ENCODE results near the gene CFDP1. TPM values are rescaled to one million over a fixed set of nuclear protein-coding genes. Genes with fewer than 3 reads are reported as not detected.

Gene CFDP1
- total RNA-seq, 6 experiments from 2014 or later: 23.9 to 43.3 (median 36.0) TPM

DNA sequence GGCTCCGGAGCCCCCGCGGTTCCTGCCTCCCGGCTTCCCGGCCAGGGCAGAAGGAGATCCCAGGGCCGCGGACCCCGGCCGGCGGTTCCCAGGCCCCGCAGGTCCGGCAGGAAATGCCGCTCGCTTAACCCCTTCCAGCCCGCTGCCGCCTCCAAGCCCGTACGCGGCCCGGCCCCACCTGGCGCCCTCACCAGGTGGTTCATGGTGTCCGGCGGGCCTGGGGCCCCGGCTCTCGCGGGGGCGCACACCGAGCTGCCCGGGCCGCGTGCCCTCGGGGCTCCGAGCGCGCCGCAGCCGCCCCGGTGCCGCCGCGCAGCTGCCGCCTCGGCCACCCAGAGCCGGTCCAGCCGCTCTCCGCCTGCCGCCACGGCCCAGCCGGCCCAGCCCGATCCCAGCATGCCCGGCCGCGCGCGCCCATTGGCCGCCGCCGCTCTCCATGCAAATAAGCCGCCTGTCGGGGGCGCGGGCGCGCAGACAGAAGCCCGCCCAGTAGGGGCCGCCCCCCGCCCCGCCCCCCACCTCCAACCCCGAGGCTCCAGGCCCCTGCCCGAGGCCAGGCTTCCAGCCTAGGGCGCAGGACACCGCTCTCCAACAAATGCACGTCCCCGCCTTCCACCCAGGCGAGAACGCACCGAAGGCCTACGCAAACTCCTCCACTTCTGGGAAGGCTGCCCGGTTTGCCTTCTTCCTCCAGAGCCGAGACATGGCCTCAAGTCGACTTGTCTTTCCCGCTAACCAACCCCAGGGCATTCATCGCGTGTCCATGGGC is 181.8 kb downstream of the CFDP1 start, which contains the start of gene BCAR1:
Gene BCAR1 (minus strand): TSS at position 345 of the 769 bp plus-strand sequence. CDS start 142 bp downstream, at position 203.
- intact Hi-C loops (cut with DNase I): no loop called here
- peak within 1 kb of the TSS; percentile 81 to 89 (median 87) for H3K4me3 ChIP-seq
- peak within 1 kb of the TSS; percentile 60 to 87 (median 75) for H3K27ac ChIP-seq
- ATAC-seq (peak; percentile 65 to 87 (median 83)), DNase-seq (peak; percentile 93 to 94 (median 93))
- peaks cover 0 to 48% (median 20%) of the 10 kb centered on the region in 4 donors for H3K4me1 ChIP-seq
- WGBS (ENCODE audit: insufficient coverage, low coverage, low lambda C conversion rate, missing lambda C conversion rate): 13% methylated on average over 12 of the region's 84 CpGs
- H3K27me3 ChIP-seq: no peaks in the 10 kb centered on the region
- TF ChIP-seq, protein P1, sequence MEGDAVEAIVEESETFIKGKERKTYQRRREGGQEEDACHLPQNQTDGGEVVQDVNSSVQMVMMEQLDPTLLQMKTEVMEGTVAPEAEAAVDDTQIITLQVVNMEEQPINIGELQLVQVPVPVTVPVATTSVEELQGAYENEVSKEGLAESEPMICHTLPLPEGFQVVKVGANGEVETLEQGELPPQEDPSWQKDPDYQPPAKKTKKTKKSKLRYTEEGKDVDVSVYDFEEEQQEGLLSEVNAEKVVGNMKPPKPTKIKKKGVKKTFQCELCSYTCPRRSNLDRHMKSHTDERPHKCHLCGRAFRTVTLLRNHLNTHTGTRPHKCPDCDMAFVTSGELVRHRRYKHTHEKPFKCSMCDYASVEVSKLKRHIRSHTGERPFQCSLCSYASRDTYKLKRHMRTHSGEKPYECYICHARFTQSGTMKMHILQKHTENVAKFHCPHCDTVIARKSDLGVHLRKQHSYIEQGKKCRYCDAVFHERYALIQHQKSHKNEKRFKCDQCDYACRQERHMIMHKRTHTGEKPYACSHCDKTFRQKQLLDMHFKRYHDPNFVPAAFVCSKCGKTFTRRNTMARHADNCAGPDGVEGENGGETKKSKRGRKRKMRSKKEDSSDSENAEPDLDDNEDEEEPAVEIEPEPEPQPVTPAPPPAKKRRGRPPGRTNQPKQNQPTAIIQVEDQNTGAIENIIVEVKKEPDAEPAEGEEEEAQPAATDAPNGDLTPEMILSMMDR (IDR thresholded peaks at IDR 0.05): peak in 3 of 4 donors; percentile 13 to 42 (median 28)
- TF ChIP-seq POLR2A (IDR thresholded peaks at IDR 0.05): peak; percentile 95
- H3K36me3 ChIP-seq: no peaks in the 10 kb centered on the region
- no peaks in the 10 kb centered on the region for H3K9me3 ChIP-seq

DNA sequence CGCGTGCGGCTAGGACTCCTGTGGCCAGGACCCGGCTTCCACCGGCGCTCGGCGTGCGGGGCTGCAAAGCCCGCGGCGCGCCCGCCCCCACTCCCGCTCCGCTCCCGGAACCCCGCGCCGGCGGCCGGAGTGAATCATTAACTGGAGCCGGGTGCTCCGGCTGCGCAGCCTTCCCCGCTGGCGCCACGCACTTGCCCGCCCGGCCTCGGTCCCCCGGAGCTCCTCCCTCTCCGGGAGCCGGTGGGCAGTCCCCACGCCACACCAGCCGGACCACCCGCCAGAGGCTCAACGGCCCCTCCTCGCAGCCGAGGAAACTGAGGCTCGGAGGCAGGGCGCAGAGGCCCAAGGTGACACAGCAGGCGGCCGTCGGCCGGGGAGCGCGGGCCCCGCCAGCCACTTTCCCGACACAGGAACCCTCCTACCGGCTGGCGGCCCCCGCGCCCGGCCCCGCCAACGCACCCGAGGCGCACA is 182.5 kb downstream of the CFDP1 start:
- Histone ChIP-seq H3K36me3 (no peaks in the 10 kb centered on the region), H3K9me3 (no peaks in the 10 kb centered on the region), H3K4me3 (peak overlapping the region; percentile 81 to 89 (median 87)), H3K27ac (peak overlapping the region; percentile 60 to 87 (median 75)), H3K27me3 (no peaks in the 10 kb centered on the region), H3K4me1 (peaks cover 0 to 47% (median 22%) of the 10 kb centered on the region in 4 donors)
- ATAC-seq (peak; percentile 40 to 72 (median 70)), DNase-seq (peak; percentile 74 to 81 (median 80))
- WGBS (ENCODE audit: insufficient coverage, low coverage, low lambda C conversion rate, missing lambda C conversion rate): 0% methylated on average over 6 of the region's 59 CpGs
- TF ChIP-seq, protein P1 (IDR thresholded peaks at IDR 0.05): no peak
- TF ChIP-seq POLR2A (IDR thresholded peaks at IDR 0.05): no peak
- intact Hi-C loops (cut with DNase I): no loop called here

DNA sequence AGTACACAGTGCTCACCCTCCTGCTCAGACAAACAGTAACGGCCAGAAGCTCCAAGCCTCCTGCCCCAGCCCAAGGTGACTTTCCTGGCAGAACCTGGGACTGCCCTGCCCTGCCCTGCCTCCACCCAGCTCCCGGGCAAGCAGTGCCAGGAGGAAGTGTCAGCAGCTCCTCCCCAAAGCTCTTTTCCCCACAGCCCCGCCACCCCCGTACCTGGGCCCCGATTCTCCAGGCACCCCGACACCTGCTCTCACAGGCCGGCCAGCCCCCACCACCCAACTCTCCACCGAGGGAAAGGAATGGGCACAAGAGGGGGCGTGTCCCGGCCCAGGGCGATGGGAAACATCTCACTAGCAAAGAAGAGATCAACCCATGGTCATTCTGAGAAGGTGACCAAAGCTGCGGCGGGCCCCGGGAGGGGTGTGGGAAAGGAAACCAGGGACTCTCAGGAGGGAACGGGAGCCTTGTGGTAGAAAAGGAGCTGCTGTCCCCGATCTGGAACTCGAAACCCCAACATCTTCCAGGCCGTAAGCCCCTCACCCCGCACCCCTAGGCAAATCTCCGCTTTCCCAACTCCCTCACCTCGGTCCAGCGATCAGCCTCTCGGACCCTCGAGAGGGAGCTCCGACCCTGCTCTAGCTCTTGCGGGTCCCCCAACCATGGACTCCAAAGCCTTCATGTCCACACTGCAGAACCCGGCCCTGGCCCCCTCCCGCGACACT is 183.1 kb downstream of the CFDP1 start:
- Histone ChIP-seq H3K4me3 (peak overlapping the region; percentile 81 to 89 (median 87)), H3K9me3 (no peaks in the 10 kb centered on the region), H3K36me3 (no peaks in the 10 kb centered on the region), H3K4me1 (peaks cover 0 to 53% (median 25%) of the 10 kb centered on the region in 4 donors), H3K27ac (peak overlapping the region; percentile 60 to 87 (median 75)), H3K27me3 (no peaks in the 10 kb centered on the region)
- TF ChIP-seq POLR2A (IDR thresholded peaks at IDR 0.05): no peak
- TF ChIP-seq, protein P1 (IDR thresholded peaks at IDR 0.05): no peak
- DNase-seq: peak; percentile 74 to 80 (median 78)
- intact Hi-C loops (cut with DNase I): no loop called here
- ATAC-seq: peak; percentile 28 to 51 (median 34)
- 0% methylated on average over 14 of the region's 29 CpGs for WGBS (ENCODE audit: insufficient coverage, low coverage, low lambda C conversion rate, missing lambda C conversion rate)

DNA sequence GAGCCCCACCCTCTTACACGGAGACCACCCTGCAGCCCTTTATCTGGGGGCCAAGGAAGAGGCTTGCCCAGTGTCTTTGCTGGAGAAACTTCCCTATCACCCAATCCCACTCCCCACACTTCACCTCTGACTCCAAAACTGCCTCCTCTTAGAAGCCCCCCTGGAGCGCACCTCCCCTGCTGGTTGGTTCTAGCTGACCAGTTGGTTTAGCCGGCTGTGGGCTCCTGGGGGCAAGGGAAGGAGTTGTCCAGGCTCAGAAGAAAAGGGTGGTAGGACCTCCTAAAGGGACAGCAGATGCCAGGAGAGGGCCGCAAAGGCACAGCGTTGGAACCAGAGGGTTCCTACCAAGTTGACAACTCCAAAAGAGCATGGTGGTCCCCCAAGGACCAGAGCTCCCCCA is 183.9 kb downstream of the CFDP1 start:
- WGBS (ENCODE audit: insufficient coverage, low coverage, low lambda C conversion rate, missing lambda C conversion rate): no CpG with 5 or more reads among the region's 5 CpGs
- ATAC-seq (no peak), DNase-seq (no peak)
- Histone ChIP-seq H3K27me3 (no peaks in the 10 kb centered on the region), H3K4me3 (peak overlapping the region; percentile 81 to 89 (median 87)), H3K4me1 (peaks cover 0 to 61% (median 27%) of the 10 kb centered on the region in 4 donors), H3K27ac (peak overlapping the region; percentile 60 to 87 (median 75)), H3K9me3 (no peaks in the 10 kb centered on the region), H3K36me3 (no peaks in the 10 kb centered on the region)
- TF ChIP-seq, protein P1 (IDR thresholded peaks at IDR 0.05): no peak
- no peak for TF ChIP-seq POLR2A (IDR thresholded peaks at IDR 0.05)
- intact Hi-C loops (cut with DNase I): no loop called here
